ENCODE measurements around the gene VAV2.

VAV2 gene

GRCh38 chr9:133715295-133715865, 276.7 kb downstream of the VAV2 start:
- no peak for DNase-seq

GRCh38 chr9:133714606-133715294, 277.4 kb downstream of the VAV2 start:
- DNase-seq = no peak

GRCh38 chr9:133713960-133714495, 278.1 kb downstream of the VAV2 start:
- DNase-seq = no peak

GRCh38 chr9:133713150-133713959, 278.8 kb downstream of the VAV2 start:
- no peak for DNase-seq

GRCh38 chr9:133712221-133713100, 279.7 kb downstream of the VAV2 start:
- no peak for DNase-seq
